Upper lobe of left lung (tissue), 4 donors: ENCODE results near the gene HPN.
"Not testable (repeated sequence)": the region's sequence is repeated elsewhere in the genome, so short reads cannot be mapped to it uniquely, and the experiment has no call there.

Source experiments
- POLR2A ChIP-seq, 4 donors: fragments of 450-650 bp; IDR thresholded peaks; one replicate each; pipeline ENCODE4 v1.5.1; 2016 to 2017; ENCODE audit warnings: antibody characterized with exemption in 4 of 4, mild to moderate bottlenecking in 2 of 4
- TF ChIP-seq, protein P1 (sequence below), 6 experiments: fragments of 450-650 bp in 4 of 6; fragments of 200-600 bp in 2 of 6; sonication (generic) in 2 of 6; IDR thresholded peaks; one replicate each; pipeline ENCODE4 v1.5.1; 2016 to 2019; ENCODE audit warnings: antibody characterized with exemption in 6 of 6

DNA sequence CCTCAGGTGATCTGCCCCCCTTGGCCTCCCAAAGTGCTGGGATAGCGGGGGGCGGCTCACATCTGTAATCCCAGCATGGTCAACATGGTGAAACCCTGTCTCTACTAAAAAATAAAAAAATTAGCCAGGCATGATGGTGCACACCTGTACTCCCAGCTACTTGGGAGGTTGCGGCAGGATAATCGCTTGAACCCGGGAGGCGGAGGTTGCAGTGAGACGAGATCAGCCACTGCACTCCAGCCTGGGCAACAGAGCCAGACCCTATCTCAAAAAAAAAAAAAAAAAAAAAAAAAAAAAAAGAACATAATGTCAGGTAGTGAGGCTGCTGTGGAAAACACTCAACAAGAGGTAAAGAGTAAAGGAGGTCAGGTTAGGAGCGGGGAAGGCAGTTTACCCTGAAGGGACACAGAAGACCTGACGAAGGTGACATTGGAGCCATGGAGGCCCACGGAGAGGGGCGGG is 12.2 kb upstream of the HPN start:
- TF ChIP-seq, protein P1, sequence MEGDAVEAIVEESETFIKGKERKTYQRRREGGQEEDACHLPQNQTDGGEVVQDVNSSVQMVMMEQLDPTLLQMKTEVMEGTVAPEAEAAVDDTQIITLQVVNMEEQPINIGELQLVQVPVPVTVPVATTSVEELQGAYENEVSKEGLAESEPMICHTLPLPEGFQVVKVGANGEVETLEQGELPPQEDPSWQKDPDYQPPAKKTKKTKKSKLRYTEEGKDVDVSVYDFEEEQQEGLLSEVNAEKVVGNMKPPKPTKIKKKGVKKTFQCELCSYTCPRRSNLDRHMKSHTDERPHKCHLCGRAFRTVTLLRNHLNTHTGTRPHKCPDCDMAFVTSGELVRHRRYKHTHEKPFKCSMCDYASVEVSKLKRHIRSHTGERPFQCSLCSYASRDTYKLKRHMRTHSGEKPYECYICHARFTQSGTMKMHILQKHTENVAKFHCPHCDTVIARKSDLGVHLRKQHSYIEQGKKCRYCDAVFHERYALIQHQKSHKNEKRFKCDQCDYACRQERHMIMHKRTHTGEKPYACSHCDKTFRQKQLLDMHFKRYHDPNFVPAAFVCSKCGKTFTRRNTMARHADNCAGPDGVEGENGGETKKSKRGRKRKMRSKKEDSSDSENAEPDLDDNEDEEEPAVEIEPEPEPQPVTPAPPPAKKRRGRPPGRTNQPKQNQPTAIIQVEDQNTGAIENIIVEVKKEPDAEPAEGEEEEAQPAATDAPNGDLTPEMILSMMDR (IDR thresholded peaks at IDR 0.05) = not testable (repeated sequence)
- not testable (repeated sequence) for TF ChIP-seq POLR2A (IDR thresholded peaks at IDR 0.05)
